GM10248 (cell line): ENCODE measurements around the gene ZNF529.

Experiments
- CTCF ChIA-PET: fragments of 300-600 bp; sonication (Branson Sonifier 250); formaldehyde crosslinking; extraction: SDS; loops from one replicate; lab custom pipeline; 2021; ENCODE audit warnings: antibody characterized with exemption; lab: Yijun Ruan, JAX
- POLR2A ChIA-PET: fragments of 350-650 bp; sonication (Branson Sonifier 250); formaldehyde crosslinking; extraction: SDS; loops from one replicate; lab custom pipeline; 2020; ENCODE audit warnings: antibody characterized with exemption; lab: Yijun Ruan, JAX
- DNase-seq: peaks from one replicate; pipeline ENCODE4 v3.0.0; 2012; ENCODE audit errors: extremely low spot score
- TF ChIP-seq, protein P1 (sequence below): IDR thresholded peaks from 2 replicates; pipeline ENCODE4 v1.5.1; 2012; ENCODE audit warnings: mild to moderate bottlenecking, low read depth; ENCODE audit errors: extremely low read depth, missing control alignments, control extremely low read depth

The ZNF529 gene

DNA sequence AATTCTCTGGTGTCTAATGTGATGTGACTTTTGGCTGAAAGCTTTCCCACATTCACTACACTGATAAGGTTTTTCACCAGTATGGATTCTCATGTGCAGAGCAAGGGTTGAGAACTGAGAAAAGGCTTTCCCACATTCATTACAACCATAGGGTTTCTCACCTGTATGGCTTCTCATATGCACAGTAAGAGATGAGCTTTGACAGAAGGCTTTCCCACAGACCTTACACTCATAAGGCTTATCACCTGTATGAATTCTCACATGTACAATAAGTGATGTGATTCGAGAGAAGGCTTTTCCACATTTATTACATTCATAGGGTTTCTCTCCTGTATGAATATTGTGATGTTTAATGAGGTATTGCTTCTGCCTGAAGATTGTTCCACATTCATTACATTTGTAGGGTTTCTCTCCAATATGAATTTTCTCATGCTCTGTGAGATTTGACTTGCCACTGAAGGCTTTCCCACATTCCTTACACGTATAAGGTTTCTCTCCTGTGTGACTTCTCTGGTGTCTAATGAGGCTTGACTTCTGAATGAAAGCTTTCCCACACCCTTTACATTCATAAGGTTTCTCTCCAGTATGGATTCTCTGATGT, 59.0 kb downstream of the ZNF529 start:
- TF ChIP-seq, protein P1, sequence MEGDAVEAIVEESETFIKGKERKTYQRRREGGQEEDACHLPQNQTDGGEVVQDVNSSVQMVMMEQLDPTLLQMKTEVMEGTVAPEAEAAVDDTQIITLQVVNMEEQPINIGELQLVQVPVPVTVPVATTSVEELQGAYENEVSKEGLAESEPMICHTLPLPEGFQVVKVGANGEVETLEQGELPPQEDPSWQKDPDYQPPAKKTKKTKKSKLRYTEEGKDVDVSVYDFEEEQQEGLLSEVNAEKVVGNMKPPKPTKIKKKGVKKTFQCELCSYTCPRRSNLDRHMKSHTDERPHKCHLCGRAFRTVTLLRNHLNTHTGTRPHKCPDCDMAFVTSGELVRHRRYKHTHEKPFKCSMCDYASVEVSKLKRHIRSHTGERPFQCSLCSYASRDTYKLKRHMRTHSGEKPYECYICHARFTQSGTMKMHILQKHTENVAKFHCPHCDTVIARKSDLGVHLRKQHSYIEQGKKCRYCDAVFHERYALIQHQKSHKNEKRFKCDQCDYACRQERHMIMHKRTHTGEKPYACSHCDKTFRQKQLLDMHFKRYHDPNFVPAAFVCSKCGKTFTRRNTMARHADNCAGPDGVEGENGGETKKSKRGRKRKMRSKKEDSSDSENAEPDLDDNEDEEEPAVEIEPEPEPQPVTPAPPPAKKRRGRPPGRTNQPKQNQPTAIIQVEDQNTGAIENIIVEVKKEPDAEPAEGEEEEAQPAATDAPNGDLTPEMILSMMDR, result no peak
- POLR2A ChIA-PET, result no interaction called here
- CTCF ChIA-PET, result no interaction called here
- no peak for DNase-seq

DNA sequence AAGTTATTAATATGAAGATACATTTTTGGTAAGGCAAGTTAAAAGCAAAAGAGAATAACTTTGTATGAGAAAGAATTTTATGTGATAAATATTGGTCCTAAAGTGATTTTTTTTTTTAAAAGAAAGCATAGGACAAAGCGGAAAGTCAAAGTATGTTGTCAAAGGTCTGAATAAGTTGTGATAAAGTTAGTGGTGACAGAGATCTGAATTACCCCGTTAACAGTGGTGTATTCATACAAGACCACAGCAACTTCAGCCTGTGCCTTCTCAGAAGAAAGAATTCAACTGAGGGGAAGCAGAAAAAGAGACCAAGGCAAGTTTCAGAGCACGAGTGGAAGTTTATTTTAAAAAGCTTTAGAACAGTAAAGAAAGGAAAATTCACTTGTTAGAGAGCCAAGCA, 64.8 kb downstream of the ZNF529 start:
- TF ChIP-seq, protein P1, result no peak
- ChIA-PET POLR2A (no interaction called here), CTCF (no interaction called here)
- no peak for DNase-seq

DNA sequence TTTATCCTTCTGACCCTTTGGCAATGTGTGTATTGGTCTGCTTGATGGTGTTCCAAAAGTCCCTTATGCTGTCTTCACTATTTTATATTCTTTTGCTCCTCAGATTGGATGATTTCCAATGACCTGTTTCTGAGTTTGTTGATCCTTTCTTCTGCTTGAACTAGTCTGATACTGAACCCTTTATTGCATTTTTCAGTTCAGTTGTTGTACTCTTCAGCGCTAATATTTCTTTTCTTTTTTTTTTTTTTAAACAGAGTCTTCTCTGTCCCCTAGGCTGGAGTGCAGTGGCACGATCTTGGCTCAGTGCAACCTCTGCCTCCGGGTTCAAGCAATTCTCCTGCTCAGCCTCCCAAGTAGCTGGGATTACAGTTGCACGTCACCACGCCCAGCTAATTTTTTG, 71.1 kb downstream of the ZNF529 start:
- CTCF ChIA-PET, result no interaction called here
- POLR2A ChIA-PET, result no interaction called here
- no peak for DNase-seq
- TF ChIP-seq, protein P1, result no peak

DNA sequence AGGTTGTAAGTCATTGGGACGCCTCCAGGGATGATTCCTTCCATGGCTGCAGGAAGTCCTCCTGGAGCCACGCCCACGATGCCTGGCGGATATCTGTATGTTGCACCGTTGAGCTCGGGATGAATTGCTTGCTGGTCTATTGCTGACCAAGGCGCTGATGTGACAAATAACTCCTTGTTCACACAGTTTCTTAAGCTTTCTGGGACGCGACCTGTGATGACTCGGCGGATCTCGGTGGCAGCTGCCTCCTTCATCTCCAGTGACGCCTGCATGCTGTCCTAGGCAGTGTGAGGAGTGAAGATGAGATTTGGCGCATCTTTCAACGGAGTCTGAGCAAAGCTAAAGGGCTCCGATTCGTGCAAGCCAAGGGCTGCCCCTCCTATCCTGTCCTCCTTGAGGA, 76.1 kb downstream of the ZNF529 start:
- ChIA-PET POLR2A (no interaction called here), CTCF (no interaction called here)
- no peak for DNase-seq
- TF ChIP-seq, protein P1, result no peak
